KMS-11 (cell line): Measurements from ENCODE around the gene MAP1LC3B.

Experiments
- H2AFZ ChIP-seq: fragments of 200-600 bp; sonication (generic); 2 replicates; pipeline ENCODE4 v1.6.1; 2016; ENCODE audit warnings: antibody characterized with exemption, mixed run types, low read depth
- H3K27ac ChIP-seq: fragments of 200-600 bp; sonication (generic); 2 replicates; pipeline ENCODE4 v1.6.1; 2016; ENCODE audit warnings: mild to moderate bottlenecking, mixed run types
- H3K27me3 ChIP-seq: fragments of 200-600 bp; sonication (generic); 2 replicates; pipeline ENCODE4 v1.6.1; 2017; ENCODE audit warnings: mild to moderate bottlenecking, low read depth, mixed run types, moderate library complexity; ENCODE audit not compliant: insufficient read depth
- H3K36me3 ChIP-seq: fragments of 200-600 bp; sonication (generic); 2 replicates; pipeline ENCODE4 v1.6.1; 2017; ENCODE audit warnings: mild to moderate bottlenecking, mixed run types; ENCODE audit not compliant: insufficient read depth
- H3K4me1 ChIP-seq: fragments of 200-600 bp; sonication (generic); 2 replicates; pipeline ENCODE4 v1.6.1; 2016; ENCODE audit warnings: mild to moderate bottlenecking, low read depth, mixed run types; ENCODE audit not compliant: poor library complexity, severe bottlenecking
- H3K4me2 ChIP-seq: fragments of 200-600 bp; sonication (generic); 2 replicates; pipeline ENCODE4 v1.7.0; 2016; ENCODE audit warnings: mild to moderate bottlenecking, mixed run types
- H3K4me3 ChIP-seq: fragments of 200-600 bp; sonication (generic); IDR thresholded peaks from 2 replicates; pipeline ENCODE4 v1.6.1; 2017; ENCODE audit warnings: low read depth, low read length, mixed read lengths; ENCODE audit not compliant: insufficient read depth
- H3K79me2 ChIP-seq: fragments of 200-600 bp; sonication (generic); 2 replicates; pipeline ENCODE4 v1.6.1; 2016; ENCODE audit warnings: low read depth, mixed run types; ENCODE audit not compliant: insufficient read depth
- H3K9ac ChIP-seq: fragments of 200-600 bp; sonication (generic); 2 replicates; pipeline ENCODE4 v1.6.1; 2016; ENCODE audit warnings: mild to moderate bottlenecking, mixed run types
- H4K20me1 ChIP-seq: fragments of 200-600 bp; sonication (generic); 2 replicates; pipeline ENCODE4 v1.6.1; 2016; ENCODE audit warnings: mild to moderate bottlenecking, mixed run types; ENCODE audit not compliant: insufficient read depth
- CTCF ChIP-seq: fragments of 200-600 bp; sonication (generic); conservative IDR thresholded peaks from 2 replicates; pipeline ENCODE4 v1.6.1; 2017; ENCODE audit warnings: low read depth, mild to moderate bottlenecking, antibody characterized with exemption, low read length, moderate library complexity, mixed read lengths

Gene MAP1LC3B

GRCh38 chr16:87410530-87410929 lies 18.4 kb downstream of the MAP1LC3B start:
- H3K79me2 ChIP-seq = no peaks in the 10 kb centered on the region
- no peaks in the 10 kb centered on the region for H3K4me1 ChIP-seq
- H4K20me1 ChIP-seq = no peaks in the 10 kb centered on the region
- H2AFZ ChIP-seq = no peak overlapping the region
- no peaks in the 10 kb centered on the region for H3K36me3 ChIP-seq
- TF ChIP-seq CTCF = no peak
- no peak overlapping the region for H3K9ac ChIP-seq
- no peak overlapping the region for H3K4me2 ChIP-seq
- no peaks in the 10 kb centered on the region for H3K27me3 ChIP-seq
- H3K4me3 ChIP-seq = no peak overlapping the region
- no peak overlapping the region for H3K27ac ChIP-seq

GRCh38 chr16:87410968-87411367 lies 18.8 kb downstream of the MAP1LC3B start:
- TF ChIP-seq CTCF = no peak
- Histone ChIP-seq H3K27me3 (no peaks in the 10 kb centered on the region), H3K4me2 (no peak overlapping the region), H3K9ac (no peak overlapping the region), H2AFZ (no peak overlapping the region), H3K36me3 (no peaks in the 10 kb centered on the region), H3K27ac (no peak overlapping the region), H4K20me1 (no peaks in the 10 kb centered on the region), H3K4me3 (no peak overlapping the region), H3K4me1 (no peaks in the 10 kb centered on the region), H3K79me2 (no peaks in the 10 kb centered on the region)

GRCh38 chr16:87411375-87412271 lies 19.5 kb downstream of the MAP1LC3B start:
- no peaks in the 10 kb centered on the region for H3K27me3 ChIP-seq
- no peak overlapping the region for H2AFZ ChIP-seq
- H3K27ac ChIP-seq = no peak overlapping the region
- no peak overlapping the region for H3K4me3 ChIP-seq
- H3K9ac ChIP-seq = no peak overlapping the region
- H3K4me2 ChIP-seq = no peak overlapping the region
- H4K20me1 ChIP-seq = no peaks in the 10 kb centered on the region
- H3K4me1 ChIP-seq = no peaks in the 10 kb centered on the region
- TF ChIP-seq CTCF = no peak
- H3K79me2 ChIP-seq = no peaks in the 10 kb centered on the region
- H3K36me3 ChIP-seq = no peaks in the 10 kb centered on the region

GRCh38 chr16:87412371-87412995 lies 20.3 kb downstream of the MAP1LC3B start:
- Histone ChIP-seq H3K4me2 (no peak overlapping the region), H3K4me1 (no peaks in the 10 kb centered on the region), H3K9ac (no peak overlapping the region), H3K27me3 (no peaks in the 10 kb centered on the region), H4K20me1 (no peaks in the 10 kb centered on the region), H2AFZ (no peak overlapping the region), H3K4me3 (no peak overlapping the region), H3K79me2 (no peaks in the 10 kb centered on the region), H3K27ac (no peak overlapping the region), H3K36me3 (no peaks in the 10 kb centered on the region; the same call in 1 of the 2 replicates)
- TF ChIP-seq CTCF = no peak
